Prostate gland (tissue), 2 donors: ENCODE results near the gene BHLHA15.

Experiments
- CTCF ChIP-seq, 4 experiments: fragments of 200-600 bp in 2 of 4; fragments of 450-650 bp in 2 of 4; sonication (generic) in 2 of 4; IDR thresholded peaks; 1 replicate in 3 of 4; 2 replicates in 1 of 4; pipeline ENCODE4 v1.5.1; 2016 to 2019; ENCODE audit warnings: antibody characterized with exemption in 4 of 4, mild to moderate bottlenecking in 2 of 4, moderate library complexity in 2 of 4
- POLR2A ChIP-seq: fragments of 450-650 bp; IDR thresholded peaks from one replicate; pipeline ENCODE4 v1.6.1; 2016; ENCODE audit warnings: antibody characterized with exemption, mild to moderate bottlenecking
- POLR2AphosphoS5 ChIP-seq: sonication (generic); formaldehyde crosslinking; IDR thresholded peaks from one replicate; pipeline ENCODE4 v1.6.1; 2017; ENCODE audit warnings: antibody characterized with exemption

GRCh38 chr7:98232263-98232585, 21.0 kb downstream of the BHLHA15 start:
- TF ChIP-seq CTCF (IDR thresholded peaks at IDR 0.05) = no peak
- no peak for TF ChIP-seq POLR2AphosphoS5
- no peak for TF ChIP-seq POLR2A
